GM19043 (cell line): ENCODE data around the gene LENG1.

Experiments
- ATAC-seq: cut with Tn5 transposase; IDR thresholded peaks from one replicate; pipeline ENCODE4 v1.9.1; 2021; ENCODE audit warnings: low read depth; ENCODE audit not compliant: unreplicated experiment

LENG1 gene

GRCh38 chr19:54115109-54116063 is 44.1 kb downstream of the LENG1 start, which contains the start of the genes PRPF31 and TFPT:
PRPF31 (plus strand) TSS chr19:54115754; CDS start chr19:54118279, 2,525 bp downstream.
TFPT (minus strand) TSS chr19:54115657; CDS start chr19:54115269, 388 bp downstream.
- peak; percentile 64 for ATAC-seq

- ATAC-seq = no peak
Observed at GRCh38 chr19:54114340-54115108, 45.0 kb downstream of the LENG1 start.

- ATAC-seq = no peak
Observed at GRCh38 chr19:54109651-54110050, 49.9 kb downstream of the LENG1 start.

GRCh38 chr19:54108496-54108895 is 51.0 kb downstream of the LENG1 start:
- no peak for ATAC-seq

GRCh38 chr19:54107876-54108490 is 51.5 kb downstream of the LENG1 start:
- ATAC-seq = no peak

- ATAC-seq = no peak
Observed at GRCh38 chr19:54106716-54107115, 52.8 kb downstream of the LENG1 start.

- no peak for ATAC-seq
Observed at GRCh38 chr19:54105796-54106195, 53.7 kb downstream of the LENG1 start.
